Mesenchymal stem cell (in vitro differentiated cells and primary cell): ENCODE data around the gene KLK14.

Experiments used
- DNase-seq: peaks from one replicate; pipeline ENCODE4 v3.0.0-alpha.2; 2013
- H2AFZ ChIP-seq: one replicate; pipeline ENCODE4 v1.6.1; 2013; ENCODE audit warnings: low read depth, mild to moderate bottlenecking, control low read depth, inconsistent platforms, low read length, moderate library complexity
- H2AK5ac ChIP-seq: 2 replicates; pipeline ENCODE4 v1.6.1; 2013; ENCODE audit warnings: low read length, moderate library complexity, mild to moderate bottlenecking, inconsistent platforms; ENCODE audit not compliant: severe bottlenecking
- H2BK120ac ChIP-seq: one replicate; pipeline ENCODE4 v1.6.1; 2013; ENCODE audit warnings: low read depth, mild to moderate bottlenecking, inconsistent platforms, low read length, moderate library complexity
- H2BK12ac ChIP-seq, 2 experiments: one replicate each; pipeline ENCODE4 v1.6.1; 2013; ENCODE audit warnings: inconsistent platforms in 2 of 2, low read length in 2 of 2, mild to moderate bottlenecking in 2 of 2, moderate library complexity in 2 of 2, control low read depth in 1 of 2
- H2BK15ac ChIP-seq: one replicate; pipeline ENCODE4 v1.6.1; 2013; ENCODE audit warnings: mild to moderate bottlenecking, low read depth, inconsistent platforms; ENCODE audit not compliant: poor library complexity, severe bottlenecking
- H2BK5ac ChIP-seq: 2 replicates; pipeline ENCODE4 v1.6.1; 2013; ENCODE audit warnings: low read depth, mild to moderate bottlenecking, low read length, control low read depth, inconsistent platforms; ENCODE audit not compliant: poor library complexity, severe bottlenecking
- H3K14ac ChIP-seq, 2 experiments: one replicate each; pipeline ENCODE4 v1.6.1; 2013; ENCODE audit warnings: inconsistent platforms in 2 of 2, low read length in 2 of 2, control low read depth in 1 of 2, mild to moderate bottlenecking in 1 of 2, moderate library complexity in 1 of 2
- H3K18ac ChIP-seq, 2 experiments: one replicate each; pipeline ENCODE4 v1.6.1; 2013; ENCODE audit warnings: inconsistent platforms in 2 of 2, low read length in 2 of 2, control low read depth in 1 of 2, low read depth in 1 of 2, mild to moderate bottlenecking in 1 of 2
- H3K23ac ChIP-seq, 2 experiments: one replicate each; pipeline ENCODE4 v1.6.1; 2013; ENCODE audit warnings: inconsistent platforms in 2 of 2, low read length in 2 of 2, mild to moderate bottlenecking in 2 of 2, moderate library complexity in 2 of 2, control low read depth in 1 of 2
- H3K27ac ChIP-seq: 2 replicates; pipeline ENCODE4 v1.5.1; 2013; ENCODE audit warnings: mild to moderate bottlenecking, moderate library complexity, low read length, control low read depth, inconsistent platforms; ENCODE audit not compliant: poor library complexity, severe bottlenecking
- H3K27me3 ChIP-seq, 2 experiments: 2 replicates each; pipeline versions ENCODE4 v1.6.1 to v1.7.0; 2013; ENCODE audit warnings: low read length in 2 of 2, mild to moderate bottlenecking in 2 of 2, moderate library complexity in 2 of 2, control low read depth in 1 of 2, inconsistent platforms in 1 of 2; ENCODE audit not compliant: control insufficient read depth in 1 of 2, insufficient read depth in 1 of 2
- H3K36me3 ChIP-seq, 2 experiments: 2 replicates each; pipeline versions ENCODE4 v1.6.1 to v1.7.0; 2013; ENCODE audit warnings: low read length in 2 of 2, control low read depth in 1 of 2, inconsistent platforms in 1 of 2, low read depth in 1 of 2, mild to moderate bottlenecking in 1 of 2; ENCODE audit not compliant: insufficient read depth in 2 of 2, control insufficient read depth in 1 of 2
- H3K4ac ChIP-seq, 2 experiments: one replicate each; pipeline ENCODE4 v1.6.1; 2013; ENCODE audit warnings: inconsistent platforms in 2 of 2, low read length in 2 of 2, mild to moderate bottlenecking in 2 of 2, moderate library complexity in 2 of 2, control low read depth in 1 of 2, low read depth in 1 of 2
- H3K4me1 ChIP-seq: 2 replicates; pipeline ENCODE4 v1.6.1; 2013; ENCODE audit warnings: low read depth, low read length, control low read depth; ENCODE audit not compliant: control insufficient read depth, insufficient read depth
- H3K4me2 ChIP-seq: 2 replicates; pipeline ENCODE4 v1.6.1; 2013; ENCODE audit warnings: low read length, mild to moderate bottlenecking, inconsistent platforms; ENCODE audit not compliant: poor library complexity, severe bottlenecking
- H3K4me3 ChIP-seq, 2 experiments: 2 replicates each; pipeline versions ENCODE4 v1.5.1 to v1.7.0; 2013; ENCODE audit warnings: low read length in 2 of 2, mild to moderate bottlenecking in 2 of 2, control low read depth in 1 of 2, low read depth in 1 of 2; ENCODE audit not compliant: insufficient read depth in 1 of 2
- H3K79me1 ChIP-seq: replicated peaks from 2 replicates; pipeline ENCODE4 v1.6.1; 2013; ENCODE audit warnings: mild to moderate bottlenecking, control low read depth, low read length, inconsistent platforms; ENCODE audit not compliant: poor library complexity, severe bottlenecking
- H3K9ac ChIP-seq: 2 replicates; pipeline ENCODE4 v1.7.0; 2013; ENCODE audit warnings: mild to moderate bottlenecking, low read length, moderate library complexity
- H3K9me3 ChIP-seq: 2 replicates; pipeline ENCODE4 v1.7.0; 2013; ENCODE audit warnings: mild to moderate bottlenecking, low read length; ENCODE audit not compliant: control insufficient read depth
- H4K8ac ChIP-seq: one replicate; pipeline ENCODE4 v1.6.1; 2013; ENCODE audit warnings: inconsistent platforms, mild to moderate bottlenecking, low read length, moderate library complexity
- H4K91ac ChIP-seq: one replicate; pipeline ENCODE4 v1.6.1; 2013; ENCODE audit warnings: mild to moderate bottlenecking, low read length, inconsistent platforms
- WGBS: methylation state at CpG from one replicate; pipeline ENCODE4 v1.1.7; 2013; ENCODE audit warnings: mixed read lengths; 5-methylcytosine and 5-hydroxymethylcytosine counted together

KLK14 gene

GRCh38 chr19:51066393-51067186 is 16.1 kb downstream of the KLK14 start:
- H4K8ac ChIP-seq: no peak overlapping the region
- H3K4ac ChIP-seq: no peak overlapping the region
- no peak overlapping the region for H2BK12ac ChIP-seq
- no peak overlapping the region for H2BK120ac ChIP-seq
- peaks cover 1% of the 10 kb centered on the region for H3K4me1 ChIP-seq
- H3K23ac ChIP-seq: no peak overlapping the region
- no peak overlapping the region for H2BK15ac ChIP-seq
- H3K27me3 ChIP-seq: peaks cover 5 to 38% of the 10 kb centered on the region in 2 experiments
- no peaks in the 10 kb centered on the region for H3K9me3 ChIP-seq
- no peak overlapping the region for H3K4me3 ChIP-seq
- no peak overlapping the region for H3K4me2 ChIP-seq
- H3K9ac ChIP-seq: no peak overlapping the region
- no peak overlapping the region for H4K91ac ChIP-seq
- no peak overlapping the region for H3K14ac ChIP-seq
- H2AFZ ChIP-seq: no peak overlapping the region
- no peak overlapping the region for H3K27ac ChIP-seq
- no peak overlapping the region for H2BK5ac ChIP-seq
- H2AK5ac ChIP-seq: no peak overlapping the region
- H3K36me3 ChIP-seq: no peaks in the 10 kb centered on the region
- 60% methylated on average over 7 of the region's 7 CpGs for WGBS
- no peak for DNase-seq
- H3K18ac ChIP-seq: no peak overlapping the region
- no peaks in the 10 kb centered on the region for H3K79me1 ChIP-seq

GRCh38 chr19:51065221-51065960 is 17.3 kb downstream of the KLK14 start:
- Histone ChIP-seq H3K9me3 (no peaks in the 10 kb centered on the region), H3K27me3 (peaks cover 5 to 39% of the 10 kb centered on the region in 2 experiments), H2AFZ (no peak overlapping the region), H4K91ac (no peak overlapping the region), H4K8ac (no peak overlapping the region), H3K4me2 (no peak overlapping the region), H3K27ac (no peak overlapping the region), H3K18ac (no peak overlapping the region), H2AK5ac (no peak overlapping the region), H2BK5ac (no peak overlapping the region), H2BK12ac (no peak overlapping the region), H3K23ac (no peak overlapping the region), H3K36me3 (no peaks in the 10 kb centered on the region), H3K79me1 (no peaks in the 10 kb centered on the region), H3K4me1 (peaks cover 1% of the 10 kb centered on the region), H3K9ac (no peak overlapping the region), H3K4ac (no peak overlapping the region), H3K14ac (no peak overlapping the region), H2BK120ac (no peak overlapping the region), H3K4me3 (no peak overlapping the region), H2BK15ac (no peak overlapping the region)
- DNase-seq: no peak
- 7% methylated on average over 25 of the region's 25 CpGs for WGBS

- Histone ChIP-seq H2BK12ac (no peak within 1 kb of the TSS), H3K18ac (no peak within 1 kb of the TSS), H3K79me1 (no peaks in the 10 kb centered on the region), H3K36me3 (no peaks in the 10 kb centered on the region), H3K9ac (no peak within 1 kb of the TSS), H3K23ac (no peak within 1 kb of the TSS), H2BK15ac (no peak within 1 kb of the TSS), H4K8ac (no peak within 1 kb of the TSS), H3K14ac (no peak within 1 kb of the TSS), H3K4ac (no peak within 1 kb of the TSS), H3K4me2 (no peak within 1 kb of the TSS), H3K9me3 (no peaks in the 10 kb centered on the region), H2AK5ac (no peak within 1 kb of the TSS), H3K4me1 (peaks cover 1% of the 10 kb centered on the region), H2AFZ (no peak within 1 kb of the TSS), H2BK5ac (no peak within 1 kb of the TSS), H3K4me3 (no peak within 1 kb of the TSS), H2BK120ac (no peak within 1 kb of the TSS), H3K27me3 (peaks cover 5 to 39% of the 10 kb centered on the region in 2 experiments), H3K27ac (no peak within 1 kb of the TSS), H4K91ac (no peak within 1 kb of the TSS)
- no peak for DNase-seq
- whole genome bisulfite sequencing: 45% methylated on average over 11 of the region's 38 CpGs
Observed at GRCh38 chr19:51064534-51065220, 18.0 kb downstream of the KLK14 start, which contains the start of gene KLK13. TSS of gene KLK13 (minus strand) at chr19:51065092. CDS start at chr19:51065067, 25 bp downstream.

GRCh38 chr19:51063664-51064063 is 19.0 kb downstream of the KLK14 start:
- Histone ChIP-seq H2BK15ac (no peak overlapping the region), H3K79me1 (no peaks in the 10 kb centered on the region), H3K9ac (no peak overlapping the region), H2AFZ (no peak overlapping the region), H2BK120ac (no peak overlapping the region), H3K4me2 (no peak overlapping the region), H3K4me3 (no peak overlapping the region), H3K14ac (no peak overlapping the region), H3K9me3 (no peaks in the 10 kb centered on the region), H4K91ac (no peak overlapping the region), H3K36me3 (no peaks in the 10 kb centered on the region), H3K4me1 (peaks cover 1% of the 10 kb centered on the region), H4K8ac (no peak overlapping the region), H3K27me3 (peaks cover 5 to 39% of the 10 kb centered on the region in 2 experiments), H3K27ac (no peak overlapping the region), H2AK5ac (no peak overlapping the region), H3K23ac (no peak overlapping the region), H2BK12ac (no peak overlapping the region), H2BK5ac (no peak overlapping the region), H3K4ac (no peak overlapping the region), H3K18ac (no peak overlapping the region)
- no peak for DNase-seq
- 94% methylated on average over 5 of the region's 7 CpGs for WGBS
